Measurements from ENCODE around the gene IQSEC3.

The IQSEC3 gene

GRCh38 chr12:177336-177979 is 110.9 kb downstream of the IQSEC3 start:
- TF ChIP-seq, protein P1, sequence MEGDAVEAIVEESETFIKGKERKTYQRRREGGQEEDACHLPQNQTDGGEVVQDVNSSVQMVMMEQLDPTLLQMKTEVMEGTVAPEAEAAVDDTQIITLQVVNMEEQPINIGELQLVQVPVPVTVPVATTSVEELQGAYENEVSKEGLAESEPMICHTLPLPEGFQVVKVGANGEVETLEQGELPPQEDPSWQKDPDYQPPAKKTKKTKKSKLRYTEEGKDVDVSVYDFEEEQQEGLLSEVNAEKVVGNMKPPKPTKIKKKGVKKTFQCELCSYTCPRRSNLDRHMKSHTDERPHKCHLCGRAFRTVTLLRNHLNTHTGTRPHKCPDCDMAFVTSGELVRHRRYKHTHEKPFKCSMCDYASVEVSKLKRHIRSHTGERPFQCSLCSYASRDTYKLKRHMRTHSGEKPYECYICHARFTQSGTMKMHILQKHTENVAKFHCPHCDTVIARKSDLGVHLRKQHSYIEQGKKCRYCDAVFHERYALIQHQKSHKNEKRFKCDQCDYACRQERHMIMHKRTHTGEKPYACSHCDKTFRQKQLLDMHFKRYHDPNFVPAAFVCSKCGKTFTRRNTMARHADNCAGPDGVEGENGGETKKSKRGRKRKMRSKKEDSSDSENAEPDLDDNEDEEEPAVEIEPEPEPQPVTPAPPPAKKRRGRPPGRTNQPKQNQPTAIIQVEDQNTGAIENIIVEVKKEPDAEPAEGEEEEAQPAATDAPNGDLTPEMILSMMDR (IDR thresholded peaks at IDR 0.05; ENCODE audit: unreplicated experiment in 3 of 3), result no peak
- Mint-ChIP-seq H3K9me3 (no peaks in the 10 kb centered on the region), H3K4me1 (peaks cover 52% of the 10 kb centered on the region), H3K4me3 (no peak overlapping the region), H3K27me3 (ENCODE audit: low read depth) (peaks cover 12% of the 10 kb centered on the region), H3K27ac (peak overlapping the region; percentile 16 to 81 (median 63)), H3K36me3 (ENCODE audit: low read depth) (no peaks in the 10 kb centered on the region)

GRCh38 chr12:177980-178828 is 111.6 kb downstream of the IQSEC3 start:
- Mint-ChIP-seq H3K27me3 (ENCODE audit: low read depth) (peaks cover 9% of the 10 kb centered on the region), H3K4me3 (peak overlapping the region in 1 of 3 experiments; percentile 21), H3K27ac (peak overlapping the region; percentile 16 to 81 (median 63)), H3K36me3 (ENCODE audit: low read depth) (no peaks in the 10 kb centered on the region), H3K4me1 (peaks cover 45% of the 10 kb centered on the region), H3K9me3 (no peaks in the 10 kb centered on the region)
- TF ChIP-seq, protein P1 (IDR thresholded peaks at IDR 0.05; ENCODE audit: unreplicated experiment in 3 of 3), result no peak

DNA sequence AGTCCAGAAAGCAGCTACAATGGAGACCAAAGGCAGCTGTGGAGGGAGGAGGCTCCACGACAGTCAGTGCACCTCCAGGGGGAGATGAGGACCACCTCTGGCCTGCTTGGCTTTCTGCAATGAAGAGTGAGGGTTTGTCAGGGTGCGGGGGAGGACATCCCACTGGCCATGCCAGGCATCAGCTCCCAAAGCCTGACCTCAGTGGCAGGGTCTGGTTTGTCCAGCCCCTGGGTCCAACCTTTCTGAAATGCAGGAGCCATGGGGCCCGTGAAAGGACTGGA is 112.2 kb downstream of the IQSEC3 start:
- Mint-ChIP-seq H3K36me3 (ENCODE audit: low read depth) (no peaks in the 10 kb centered on the region), H3K9me3 (no peaks in the 10 kb centered on the region), H3K4me1 (peaks cover 45% of the 10 kb centered on the region), H3K4me3 (peak overlapping the region in 1 of 3 experiments; percentile 21), H3K27ac (peak overlapping the region in 2 of 3 experiments; percentile 59 to 81), H3K27me3 (ENCODE audit: low read depth) (peaks cover 13% of the 10 kb centered on the region)
- TF ChIP-seq, protein P1 (IDR thresholded peaks at IDR 0.05; ENCODE audit: unreplicated experiment in 3 of 3), result no peak

DNA sequence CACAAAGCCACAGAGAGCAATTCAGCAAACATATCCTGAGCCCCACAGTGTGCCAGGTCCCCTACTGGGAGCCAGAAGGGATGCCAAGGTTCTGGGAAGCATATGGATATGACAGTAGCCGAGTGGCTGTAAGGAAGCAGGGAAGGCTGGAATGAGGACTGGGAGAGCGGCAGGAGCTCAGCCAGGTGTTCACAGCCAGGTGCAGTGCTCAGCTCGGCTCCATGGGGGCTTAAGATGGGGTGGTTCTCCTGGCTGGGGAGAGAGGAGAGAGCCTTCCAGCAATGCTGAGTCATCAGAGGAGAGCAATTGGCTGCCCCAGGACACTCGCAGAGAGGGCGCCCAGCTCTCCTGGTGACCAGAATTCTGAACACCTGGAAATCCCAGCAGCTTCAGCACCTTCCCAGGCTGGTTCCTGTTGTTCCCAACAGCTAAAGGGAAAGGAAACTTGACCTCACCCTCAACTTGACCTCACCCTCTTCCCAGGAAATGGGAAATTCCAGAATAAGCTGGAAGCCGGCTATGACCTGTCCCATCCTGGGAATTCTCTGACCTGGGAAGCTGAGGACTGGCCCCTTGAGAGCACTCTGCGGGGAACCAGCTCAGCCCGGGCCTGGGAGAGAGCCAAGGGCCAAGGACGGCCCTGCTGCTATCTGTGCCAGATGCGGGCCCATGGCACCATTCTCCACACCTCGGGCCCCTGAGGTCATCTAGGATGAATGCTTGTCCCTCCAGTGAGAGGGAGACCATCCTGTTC is 112.7 kb downstream of the IQSEC3 start:
- Mint-ChIP-seq H3K4me1 (peaks cover 40% of the 10 kb centered on the region), H3K9me3 (no peaks in the 10 kb centered on the region), H3K36me3 (ENCODE audit: low read depth) (no peaks in the 10 kb centered on the region), H3K27me3 (ENCODE audit: low read depth) (peaks cover 14% of the 10 kb centered on the region), H3K4me3 (no peak overlapping the region), H3K27ac (peak overlapping the region in 2 of 3 experiments; percentile 59 to 81)
- TF ChIP-seq, protein P1 (IDR thresholded peaks at IDR 0.05; ENCODE audit: unreplicated experiment in 3 of 3), result no peak

- H3K36me3 Mint-ChIP-seq (ENCODE audit: low read depth), result no peaks in the 10 kb centered on the region
- H3K4me3 Mint-ChIP-seq, result no peak overlapping the region
- peaks cover 14% of the 10 kb centered on the region for H3K27me3 Mint-ChIP-seq (ENCODE audit: low read depth)
- H3K9me3 Mint-ChIP-seq, result no peaks in the 10 kb centered on the region
- TF ChIP-seq, protein P1 (IDR thresholded peaks at IDR 0.05; ENCODE audit: unreplicated experiment in 3 of 3), result no peak
- H3K27ac Mint-ChIP-seq, result peak overlapping the region; percentile 9 to 55 (median 44)
- peaks cover 40% of the 10 kb centered on the region for H3K4me1 Mint-ChIP-seq
Observed at GRCh38 chr12:179885-180284, 113.3 kb downstream of the IQSEC3 start.
